HG03342 (cell line): Measurements from ENCODE around the gene CNNM3.

ENCODE experiments used
- ATAC-seq: cut with Tn5 transposase; IDR thresholded peaks from one replicate; pipeline ENCODE4 v1.9.1; 2021; ENCODE audit warnings: mild to moderate bottlenecking, moderate library complexity; ENCODE audit not compliant: unreplicated experiment

Gene CNNM3

DNA sequence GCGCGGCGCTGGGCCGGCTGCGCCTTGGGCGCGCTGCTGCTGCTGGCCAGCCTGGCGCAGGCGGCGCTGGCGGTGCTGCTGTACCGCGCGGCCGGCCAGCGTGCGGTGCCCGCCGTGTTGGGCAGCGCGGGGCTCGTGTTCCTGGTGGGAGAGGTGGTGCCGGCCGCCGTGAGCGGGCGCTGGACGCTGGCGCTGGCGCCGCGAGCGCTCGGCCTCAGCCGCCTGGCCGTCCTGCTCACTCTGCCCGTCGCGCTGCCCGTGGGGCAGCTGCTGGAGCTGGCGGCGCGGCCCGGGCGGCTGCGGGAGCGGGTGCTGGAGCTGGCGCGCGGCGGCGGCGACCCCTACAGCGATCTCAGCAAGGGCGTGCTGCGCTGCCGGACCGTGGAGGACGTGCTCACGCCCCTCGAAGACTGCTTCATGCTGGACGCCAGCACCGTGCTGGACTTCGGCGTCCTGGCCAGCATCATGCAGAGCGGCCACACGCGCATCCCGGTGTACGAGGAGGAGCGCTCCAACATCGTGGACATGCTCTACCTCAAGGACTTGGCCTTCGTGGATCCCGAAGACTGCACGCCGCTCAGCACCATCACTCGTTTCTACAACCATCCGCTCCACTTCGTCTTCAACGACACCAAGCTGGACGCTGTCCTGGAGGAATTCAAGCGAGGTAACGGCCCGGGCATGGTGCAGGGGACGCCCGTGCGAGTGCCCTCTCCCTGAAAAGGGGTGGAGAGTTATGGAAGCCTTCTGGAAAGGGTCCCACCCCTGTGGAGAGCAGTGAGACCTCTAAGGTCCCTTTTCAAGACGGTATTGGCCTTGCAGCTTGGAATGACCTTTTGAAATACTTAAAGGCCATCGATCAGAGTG is 1.0 kb downstream of the CNNM3 start:
- no peak for ATAC-seq

- ATAC-seq, result no peak
Measured at GRCh38 chr2:96817882-96818281, 1.8 kb downstream of the CNNM3 start.

- ATAC-seq, result no peak
Measured at GRCh38 chr2:96819128-96819875, 3.2 kb downstream of the CNNM3 start.

DNA sequence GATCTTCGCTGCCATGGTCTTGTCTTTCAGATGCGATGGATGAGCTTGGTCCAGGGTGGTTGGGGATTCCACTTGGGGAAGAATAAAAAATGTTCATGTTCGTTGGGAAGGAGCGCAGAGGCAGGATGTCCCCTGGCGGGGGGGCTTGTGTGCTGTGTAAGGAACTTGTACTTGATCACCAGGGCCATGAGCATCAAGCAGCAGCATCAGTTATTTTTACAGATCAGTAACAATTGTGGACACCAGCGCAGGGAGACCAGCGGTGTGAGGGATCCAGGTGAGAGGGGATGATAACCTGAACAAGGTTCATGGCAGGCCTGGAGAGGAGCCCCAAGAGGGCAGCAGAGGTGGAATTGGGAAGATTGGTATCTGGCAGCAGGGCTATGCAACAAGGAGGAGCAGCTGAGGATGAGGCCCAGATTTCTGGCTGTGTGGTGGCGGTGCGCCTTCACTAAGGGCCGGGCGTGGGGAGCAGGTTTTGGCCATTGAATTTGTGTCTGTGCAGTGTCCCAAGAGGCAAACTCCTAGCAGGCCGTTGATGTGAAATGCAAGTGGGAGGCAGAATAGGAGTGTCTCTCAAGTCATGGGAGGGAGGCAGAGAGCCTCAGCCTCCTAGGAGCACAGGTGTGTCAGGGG is 3.9 kb downstream of the CNNM3 start:
- no peak for ATAC-seq

GRCh38 chr2:96821113-96821675 is 5.1 kb downstream of the CNNM3 start:
- no peak for ATAC-seq

DNA sequence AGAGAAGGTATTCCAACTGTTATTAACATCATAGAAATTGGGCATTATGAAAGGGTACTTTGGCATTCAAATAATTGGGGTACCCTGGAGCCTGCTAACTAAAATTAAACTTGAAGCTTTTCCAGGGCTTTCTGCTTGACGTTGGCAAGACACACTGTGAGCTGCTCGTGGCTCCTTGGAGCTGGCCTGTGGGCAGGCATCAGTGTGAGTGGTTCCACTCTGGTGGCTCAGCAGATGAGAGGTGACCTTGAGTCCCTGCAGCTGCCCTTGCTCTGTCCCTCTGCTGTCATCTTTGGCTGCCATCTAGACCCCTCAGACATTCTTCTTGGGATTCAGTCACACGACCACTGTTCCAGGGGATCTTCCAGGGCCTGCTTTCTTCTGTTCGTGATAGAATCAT is 6.7 kb downstream of the CNNM3 start:
- ATAC-seq, result no peak

- ATAC-seq, result no peak
Measured at GRCh38 chr2:96823198-96823597, 7.1 kb downstream of the CNNM3 start.

- no peak for ATAC-seq
Measured at GRCh38 chr2:96824079-96824870, 8.2 kb downstream of the CNNM3 start.

DNA sequence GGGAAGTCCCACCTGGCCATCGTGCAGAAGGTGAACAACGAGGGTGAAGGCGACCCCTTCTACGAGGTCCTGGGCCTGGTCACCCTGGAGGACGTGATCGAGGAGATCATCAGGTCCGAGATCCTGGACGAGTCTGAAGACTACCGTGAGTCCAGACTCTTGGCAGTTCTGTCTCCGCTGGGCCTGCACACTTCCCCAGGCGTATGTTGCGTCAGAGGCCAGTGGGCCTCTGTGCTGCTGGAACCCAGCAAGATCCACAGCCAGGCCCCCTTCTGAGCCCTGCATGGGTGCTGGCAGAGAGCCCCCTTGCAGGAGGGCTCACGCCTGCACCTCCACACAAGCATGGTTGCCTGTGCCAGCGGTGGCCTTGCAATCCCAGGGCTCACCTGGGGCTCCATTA is 9.0 kb downstream of the CNNM3 start:
- no peak for ATAC-seq

DNA sequence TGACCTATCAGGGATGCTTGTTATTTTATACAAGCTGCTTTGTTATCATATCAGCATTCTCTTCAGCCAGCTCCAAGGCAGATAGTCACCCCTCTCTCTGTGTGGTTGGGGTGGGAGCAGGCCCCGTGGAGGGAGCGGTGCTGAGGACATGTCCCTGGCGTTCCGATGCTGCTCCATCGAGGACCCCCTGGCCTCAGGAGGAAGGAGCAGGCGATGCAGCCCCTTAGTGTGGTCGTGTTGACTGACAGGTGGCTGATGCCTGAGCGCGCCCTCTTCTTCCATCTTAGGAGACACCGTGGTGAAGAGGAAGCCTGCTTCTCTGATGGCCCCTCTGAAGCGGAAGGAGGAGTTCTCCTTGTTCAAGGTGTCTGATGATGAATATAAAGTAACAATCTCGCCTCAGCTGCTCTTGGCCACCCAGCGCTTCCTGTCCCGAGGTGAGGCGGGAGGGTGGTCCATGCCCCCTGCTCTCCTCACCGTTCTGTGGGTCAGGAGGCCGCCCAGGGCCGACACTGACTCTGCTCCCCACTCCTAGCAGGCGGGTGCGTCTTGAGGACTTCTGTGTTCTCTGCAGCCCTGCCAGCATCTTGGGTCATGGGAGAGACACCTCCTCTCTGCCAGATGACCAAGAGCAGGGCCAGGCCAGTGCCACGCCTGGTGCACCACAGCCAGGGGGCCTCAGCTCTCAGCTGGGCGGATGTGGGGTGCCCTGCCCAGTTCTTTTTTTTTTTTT is 10.6 kb downstream of the CNNM3 start:
- ATAC-seq, result no peak

GRCh38 chr2:96828436-96828835 is 12.4 kb downstream of the CNNM3 start:
- no peak for ATAC-seq

DNA sequence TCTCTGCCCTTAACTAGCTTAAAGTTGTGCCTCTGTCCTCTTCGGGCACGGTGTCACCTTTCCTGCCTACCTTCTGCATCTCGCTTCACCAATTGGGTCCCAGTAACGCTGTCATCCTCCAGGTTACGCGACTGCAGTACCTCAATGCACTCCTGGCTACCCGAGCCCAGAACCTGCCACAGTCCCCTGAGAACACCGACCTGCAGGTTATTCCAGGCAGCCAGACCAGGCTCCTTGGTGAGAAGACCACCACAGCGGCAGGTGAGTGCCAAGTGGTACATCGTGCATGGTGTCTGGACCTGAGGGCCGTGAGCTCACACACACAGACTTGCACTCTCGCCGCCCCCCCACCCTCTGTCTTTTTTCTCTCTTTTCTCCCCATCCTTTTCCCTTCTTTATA is 12.8 kb downstream of the CNNM3 start:
- no peak for ATAC-seq

- ATAC-seq, result no peak
Measured at GRCh38 chr2:96830044-96830562, 14.0 kb downstream of the CNNM3 start.

- ATAC-seq, result no peak
Measured at GRCh38 chr2:96831679-96832078, 15.6 kb downstream of the CNNM3 start.

DNA sequence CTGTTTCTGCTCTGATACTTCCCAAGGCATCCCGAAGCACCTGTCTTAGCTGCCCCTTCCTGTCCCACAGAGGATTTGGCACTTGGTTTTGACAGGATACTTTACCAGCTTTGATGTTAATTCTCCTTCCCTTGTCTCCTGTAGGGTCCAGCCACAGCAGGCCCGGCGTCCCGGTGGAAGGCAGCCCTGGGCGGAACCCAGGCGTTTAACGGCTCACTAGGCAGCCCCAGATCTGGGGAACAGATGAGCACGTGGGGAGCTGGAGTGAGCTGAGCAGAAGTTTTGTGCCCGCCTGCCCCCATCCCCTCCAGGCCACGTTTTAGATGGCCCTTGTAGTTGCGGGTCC is 16.3 kb downstream of the CNNM3 start:
- no peak for ATAC-seq

DNA sequence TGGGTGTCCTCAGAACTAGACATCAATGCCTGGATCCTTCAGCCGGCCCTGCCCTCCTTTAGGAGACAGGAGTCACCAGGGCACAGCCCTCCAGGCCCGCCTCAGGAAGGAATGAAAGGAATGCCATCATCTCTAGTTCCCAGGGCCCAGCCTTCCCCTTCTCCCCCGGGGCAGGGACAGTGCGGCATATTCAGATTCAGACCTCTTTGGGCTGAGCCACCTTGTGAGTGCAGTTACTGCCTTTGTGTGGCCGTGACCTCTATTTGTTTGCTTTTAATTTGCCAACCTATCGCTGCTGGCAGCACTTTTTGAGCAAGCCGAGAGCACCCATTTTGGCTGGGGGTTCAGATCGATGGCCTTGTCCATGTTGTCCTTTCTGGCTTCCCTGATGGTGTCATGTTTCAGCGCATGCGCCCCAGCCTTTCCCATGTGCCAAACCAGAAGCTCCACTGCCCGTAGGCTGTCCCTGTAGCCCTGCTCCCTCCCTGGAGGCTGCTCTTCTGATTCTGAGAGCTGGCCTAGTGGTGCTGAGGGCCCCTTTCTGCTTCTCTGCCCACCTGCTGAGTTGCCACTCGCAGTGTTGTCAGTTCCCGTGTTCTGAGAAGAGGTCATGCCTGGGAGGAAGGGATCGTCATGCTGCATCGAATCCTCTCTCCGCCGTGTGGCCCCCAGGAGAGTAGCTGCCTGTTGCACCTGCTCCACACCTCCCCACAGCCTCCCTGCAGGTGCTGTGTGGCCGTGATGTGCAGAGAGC is 16.9 kb downstream of the CNNM3 start:
- ATAC-seq, result no peak

- no peak for ATAC-seq
Measured at GRCh38 chr2:96835830-96836229, 19.8 kb downstream of the CNNM3 start.

GRCh38 chr2:96837575-96837974 is 21.5 kb downstream of the CNNM3 start:
- ATAC-seq, result no peak
